ENCODE measurements around the gene HSPA1L. TPM values are rescaled to one million over a fixed set of nuclear protein-coding genes. Genes with fewer than 3 reads are reported as not detected.

HSPA1L gene
- polyA plus RNA-seq, 1 donor (not counting 4 experiments of a cell fraction or from before 2014, with no cell fraction given): 0.60 TPM

DNA sequence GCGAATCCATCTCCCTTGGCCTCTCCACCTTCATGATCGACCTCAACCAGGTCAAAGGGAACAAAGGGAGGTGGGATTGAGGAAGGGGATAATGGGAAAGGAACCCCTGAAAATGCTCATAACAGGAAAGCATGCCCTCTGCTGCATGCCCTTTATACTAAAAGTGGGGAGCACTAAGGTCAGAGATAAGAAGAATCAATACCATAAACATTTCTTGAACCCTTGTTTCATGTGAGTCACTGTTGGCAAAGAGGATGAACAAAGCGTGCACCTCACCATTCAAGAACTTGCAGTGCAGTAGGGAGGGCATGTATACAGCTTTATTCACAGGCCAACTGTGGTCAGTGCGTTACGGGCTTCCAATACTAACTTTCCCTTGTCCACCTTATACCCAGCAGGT lies 54.3 kb downstream of the HSPA1L start:
- Histone ChIP-seq H3K4me1 (ENCODE audit: control insufficient read depth, extremely low read depth, insufficient read depth, low read length) (peaks cover 5% of the 10 kb centered on the region), H4K20me1 (ENCODE audit: control insufficient read depth, extremely low read depth, insufficient read depth, low read length) (no peaks in the 10 kb centered on the region), H3K4me3 (ENCODE audit: control insufficient read depth in 2 of 3, extremely low read depth in 1 of 3, insufficient read depth in 2 of 3, low read depth in 1 of 3, low read length in 3 of 3) (no peak overlapping the region), H3K9me1 (ENCODE audit: control insufficient read depth, extremely low read depth, insufficient read depth, low read length) (no peaks in the 10 kb centered on the region), H3K4me2 (ENCODE audit: control insufficient read depth, extremely low read depth, insufficient read depth, low read depth, low read length) (no peak overlapping the region), H3K9me3 (ENCODE audit: control insufficient read depth, low read depth, low read length) (no peaks in the 10 kb centered on the region), H3K9ac (ENCODE audit: control insufficient read depth, extremely low read depth, insufficient read depth, low read length) (no peak overlapping the region), H3K27me3 (ENCODE audit: control insufficient read depth, extremely low read depth, insufficient read depth, low read length) (no peaks in the 10 kb centered on the region), H3K27ac (ENCODE audit: control insufficient read depth, insufficient read depth, low read length) (no peak overlapping the region), H2AFZ (ENCODE audit: control insufficient read depth, low read length) (no peak overlapping the region), H3K79me2 (ENCODE audit: control insufficient read depth, insufficient read depth, low read length) (no peaks in the 10 kb centered on the region), H3K36me3 (ENCODE audit: control insufficient read depth in 2 of 2, extremely low read depth in 1 of 2, insufficient read depth in 2 of 2, low read length in 2 of 2) (peaks cover 6 to 13% of the 10 kb centered on the region in 2 experiments)
- TF ChIP-seq EZH2 (IDR thresholded peaks at IDR 0.05; ENCODE audit: low read length): no peak
- TF ChIP-seq, protein P1, sequence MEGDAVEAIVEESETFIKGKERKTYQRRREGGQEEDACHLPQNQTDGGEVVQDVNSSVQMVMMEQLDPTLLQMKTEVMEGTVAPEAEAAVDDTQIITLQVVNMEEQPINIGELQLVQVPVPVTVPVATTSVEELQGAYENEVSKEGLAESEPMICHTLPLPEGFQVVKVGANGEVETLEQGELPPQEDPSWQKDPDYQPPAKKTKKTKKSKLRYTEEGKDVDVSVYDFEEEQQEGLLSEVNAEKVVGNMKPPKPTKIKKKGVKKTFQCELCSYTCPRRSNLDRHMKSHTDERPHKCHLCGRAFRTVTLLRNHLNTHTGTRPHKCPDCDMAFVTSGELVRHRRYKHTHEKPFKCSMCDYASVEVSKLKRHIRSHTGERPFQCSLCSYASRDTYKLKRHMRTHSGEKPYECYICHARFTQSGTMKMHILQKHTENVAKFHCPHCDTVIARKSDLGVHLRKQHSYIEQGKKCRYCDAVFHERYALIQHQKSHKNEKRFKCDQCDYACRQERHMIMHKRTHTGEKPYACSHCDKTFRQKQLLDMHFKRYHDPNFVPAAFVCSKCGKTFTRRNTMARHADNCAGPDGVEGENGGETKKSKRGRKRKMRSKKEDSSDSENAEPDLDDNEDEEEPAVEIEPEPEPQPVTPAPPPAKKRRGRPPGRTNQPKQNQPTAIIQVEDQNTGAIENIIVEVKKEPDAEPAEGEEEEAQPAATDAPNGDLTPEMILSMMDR (optimal IDR thresholded peaks at IDR 0.05 in 1 of 3, IDR thresholded peaks at IDR 0.05 in 1 of 3, conservative IDR thresholded peaks at IDR 0.05 in 1 of 3; ENCODE audit: extremely low read depth in 1 of 3, insufficient read depth in 2 of 3, low read length in 3 of 3): no peak
- DNase-seq (ENCODE audit: low read depth, low spot score) (no peak), FAIRE-seq (no peak)
- dilution Hi-C loops (cut with MboI; ENCODE audit: extremely low pct_ligation_motif_present, low sequenced_read_pairs): no loop called here

Small RNA genes lying within 50 kb of the gene (small RNA-seq; reads per million reads assigned to genes)
- gene MSH5-SAPCD1 (ENCODE audit: insufficient read length in 3 of 3, low read depth in 3 of 3, low replicate concordance in 1 of 3) (0 reads per million in 3 experiments), gene RF00019 (ENCODE audit: insufficient read length in 3 of 3, low read depth in 3 of 3, low replicate concordance in 1 of 3) (0 reads per million in 3 experiments), gene SAPCD1 (ENCODE audit: insufficient read length in 3 of 3, low read depth in 3 of 3, low replicate concordance in 1 of 3) (0 reads per million in 3 experiments), gene SNORD48 (ENCODE audit: insufficient read length in 3 of 3, low read depth in 3 of 3, low replicate concordance in 1 of 3) (103 to 4,042 (median 112) reads per million in 3 experiments), gene SNORD52 (ENCODE audit: insufficient read length in 3 of 3, low read depth in 3 of 3, low replicate concordance in 1 of 3) (0 reads per million in 3 experiments)

Other genes starting within 250 kb of the HSPA1L start
- 0.04 TPM in 1 of 3 replicates, not detected in the others for gene LTA, start 243.0 kb downstream of the HSPA1L start, polyA plus RNA-seq
- 0.54 to 2.3 TPM (median 0.88 TPM) in 3 replicates for gene TNF, start 239.7 kb downstream of the HSPA1L start, polyA plus RNA-seq
- gene LTB, start 232.9 kb downstream of the HSPA1L start, polyA plus RNA-seq: 0.09 TPM in 1 of 3 replicates, not detected in the others
- gene LST1, start 229.0 kb downstream of the HSPA1L start, polyA plus RNA-seq: 0.18 TPM in 1 of 3 replicates, not detected in the others
- gene NCR3, start 222.3 kb downstream of the HSPA1L start, polyA plus RNA-seq: not detected in 3 replicates
- gene AIF1, start 200.0 kb downstream of the HSPA1L start, polyA plus RNA-seq: not detected in 3 replicates
- 20.5 to 58.0 TPM (median 22.7 TPM) in 3 replicates for gene PRRC2A, start 194.6 kb downstream of the HSPA1L start, polyA plus RNA-seq
- 49.9 to 120 TPM (median 60.6 TPM) in 3 replicates for gene BAG6, start 162.6 kb downstream of the HSPA1L start, polyA plus RNA-seq
- gene APOM, start 159.4 kb downstream of the HSPA1L start, polyA plus RNA-seq: 1.4 to 2.6 TPM (median 2.3 TPM) in 3 replicates
- 7.9 to 10.0 TPM (median 8.3 TPM) in 3 replicates for gene C6orf47, start 154.5 kb downstream of the HSPA1L start, polyA plus RNA-seq
- 7.9 to 11.4 TPM (median 10.0 TPM) in 3 replicates for gene GPANK1, start 150.3 kb downstream of the HSPA1L start, polyA plus RNA-seq
- gene CSNK2B, start 149.2 kb downstream of the HSPA1L start, polyA plus RNA-seq: 41.9 to 108 TPM (median 43.7 TPM) in 3 replicates
- gene LY6G5B, start 145.3 kb downstream of the HSPA1L start, polyA plus RNA-seq: 3.6 to 5.2 TPM (median 4.1 TPM) in 3 replicates
- gene LY6G5C, start 134.2 kb downstream of the HSPA1L start, polyA plus RNA-seq: 0.58 to 0.95 TPM (median 0.61 TPM) in 3 replicates
- 20.9 to 28.2 TPM (median 21.8 TPM) in 3 replicates for gene ABHD16A, start 112.0 kb downstream of the HSPA1L start, polyA plus RNA-seq
- gene LY6G6F, start 108.4 kb downstream of the HSPA1L start, polyA plus RNA-seq: not detected in 3 replicates
- gene LY6G6D, start 99.9 kb downstream of the HSPA1L start, polyA plus RNA-seq: 0.22 to 0.33 TPM in 2 of 3 replicates, not detected in the other
- gene LY6G6C, start 93.5 kb downstream of the HSPA1L start, polyA plus RNA-seq: 2.3 to 3.1 TPM (median 2.4 TPM) in 3 replicates
- 0.06 to 0.21 TPM (median 0.10 TPM) in 3 replicates for gene MPIG6B, start 91.9 kb downstream of the HSPA1L start, polyA plus RNA-seq
- gene DDAH2, start 86.0 kb downstream of the HSPA1L start, polyA plus RNA-seq: 3.0 to 6.7 TPM (median 3.1 TPM) in 3 replicates
- 759 to 873 TPM (median 832 TPM) in 3 replicates for gene CLIC1, start 78.8 kb downstream of the HSPA1L start, polyA plus RNA-seq
- gene MSH5, start 75.3 kb downstream of the HSPA1L start, polyA plus RNA-seq: 9.4 to 14.8 TPM (median 11.4 TPM) in 3 replicates
- 1.1 to 2.1 TPM (median 1.7 TPM) in 3 replicates for gene SAPCD1, start 52.6 kb downstream of the HSPA1L start, polyA plus RNA-seq
- 0.32 to 0.47 TPM (median 0.33 TPM) in 3 replicates for gene VWA7, start 38.0 kb downstream of the HSPA1L start, polyA plus RNA-seq
- 17.2 to 57.2 TPM (median 26.3 TPM) in 3 replicates for gene VARS1, start 19.5 kb downstream of the HSPA1L start, polyA plus RNA-seq
- gene LSM2, start 8.3 kb downstream of the HSPA1L start, polyA plus RNA-seq: 34.4 to 84.1 TPM (median 46.5 TPM) in 3 replicates
- 95.5 to 142 TPM (median 110 TPM) in 3 replicates for gene HSPA1A, start 260 bp upstream of the HSPA1L start, polyA plus RNA-seq
- 33.5 to 65.8 TPM (median 48.1 TPM) in 3 replicates for gene HSPA1B, start 12.5 kb upstream of the HSPA1L start, polyA plus RNA-seq
- gene NEU1, start 47.5 kb upstream of the HSPA1L start, polyA plus RNA-seq: 27.9 to 44.4 TPM (median 38.6 TPM) in 3 replicates
- gene SLC44A4, start 63.7 kb upstream of the HSPA1L start, polyA plus RNA-seq: 0.06 to 0.25 TPM (median 0.18 TPM) in 3 replicates
- gene EHMT2, start 82.4 kb upstream of the HSPA1L start, polyA plus RNA-seq: 17.6 to 26.5 TPM (median 17.7 TPM) in 3 replicates
- 0.55 to 0.64 TPM (median 0.63 TPM) in 3 replicates for gene ZBTB12, start 86.8 kb upstream of the HSPA1L start, polyA plus RNA-seq
- gene C2, start 112.4 kb upstream of the HSPA1L start, polyA plus RNA-seq: 0.04 TPM in 1 of 3 replicates, not detected in the others
- 0.84 to 2.9 TPM (median 2.5 TPM) in 3 replicates for gene CFB, start 130.8 kb upstream of the HSPA1L start, polyA plus RNA-seq
- 45.1 to 57.9 TPM (median 51.9 TPM) in 3 replicates for gene NELFE, start 143.7 kb upstream of the HSPA1L start, polyA plus RNA-seq
- 24.5 to 37.7 TPM (median 37.5 TPM) in 3 replicates for gene SKIC2, start 143.9 kb upstream of the HSPA1L start, polyA plus RNA-seq
- 7.0 to 10.4 TPM (median 7.6 TPM) in 3 replicates for gene DXO, start 156.9 kb upstream of the HSPA1L start, polyA plus RNA-seq
- gene C4A, start 166.8 kb upstream of the HSPA1L start, polyA plus RNA-seq: 1.2 to 2.9 TPM (median 1.4 TPM) in 3 replicates
- gene C4B, start 199.5 kb upstream of the HSPA1L start, polyA plus RNA-seq: 1.3 to 2.8 TPM (median 1.8 TPM) in 3 replicates
- 0.04 to 0.05 TPM in 2 of 3 replicates, not detected in the other for gene CYP21A2, start 223.1 kb upstream of the HSPA1L start, polyA plus RNA-seq